ENCODE measurements around the gene CFAP97D2.
"Not testable (repeated sequence)": the region's sequence is repeated elsewhere in the genome, so short reads cannot be mapped to it uniquely, and the experiment has no call there.

CFAP97D2 gene

DNA sequence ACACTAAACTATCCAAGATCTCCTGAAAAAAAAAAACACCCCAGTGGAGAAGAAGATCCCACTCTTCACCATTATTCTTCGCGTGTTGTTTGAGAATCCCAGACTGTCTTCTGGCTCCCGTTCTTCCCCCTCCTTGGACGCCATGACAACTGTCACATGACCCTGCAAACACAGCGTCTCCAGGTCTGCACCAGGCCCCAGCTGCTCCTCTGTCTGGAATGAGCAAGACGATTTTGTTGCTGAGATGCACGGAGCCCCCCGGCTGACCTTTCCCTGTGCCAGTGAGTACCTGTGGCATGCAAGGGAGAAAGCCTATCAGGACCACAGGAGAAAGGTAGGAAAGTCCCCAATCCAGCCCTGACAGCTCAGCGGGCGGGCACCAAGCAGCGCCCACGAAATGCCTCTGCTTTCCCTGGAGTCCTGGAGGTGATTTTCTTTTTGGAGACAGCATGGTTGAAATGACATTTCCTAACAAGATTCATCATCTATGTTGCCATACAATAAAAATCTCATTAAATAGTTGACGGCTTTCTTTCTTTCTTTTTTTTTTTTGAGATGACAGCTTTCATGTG lies at the start of gene CFAP97D2:
Gene CFAP97D2 (plus strand): TSS at position 171 of the 572 bp plus-strand sequence. CDS start 74 bp downstream, at position 245.
- no peak for DNase-seq

DNA sequence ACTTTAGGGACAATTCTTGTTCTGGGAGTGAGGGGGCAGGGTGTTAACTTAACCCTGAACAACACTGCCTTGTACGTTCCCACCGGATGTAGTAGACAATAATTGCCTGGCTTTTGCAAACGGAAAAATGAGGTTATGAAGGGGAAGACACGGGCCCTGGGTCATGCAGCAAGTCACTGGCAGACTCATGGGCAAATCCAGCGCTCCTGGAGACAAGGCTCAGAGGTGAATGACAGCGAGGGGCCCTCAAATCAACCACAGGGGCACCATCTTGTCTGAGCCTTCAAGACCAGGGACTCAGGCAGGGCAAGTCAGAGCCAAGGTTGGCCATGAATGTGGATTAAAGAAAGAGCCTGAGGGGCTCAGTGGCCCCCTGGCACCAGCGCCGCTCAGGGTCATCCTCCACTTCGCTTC lies 49.4 kb upstream of the CFAP97D2 start:
- DNase-seq = no peak

DNA sequence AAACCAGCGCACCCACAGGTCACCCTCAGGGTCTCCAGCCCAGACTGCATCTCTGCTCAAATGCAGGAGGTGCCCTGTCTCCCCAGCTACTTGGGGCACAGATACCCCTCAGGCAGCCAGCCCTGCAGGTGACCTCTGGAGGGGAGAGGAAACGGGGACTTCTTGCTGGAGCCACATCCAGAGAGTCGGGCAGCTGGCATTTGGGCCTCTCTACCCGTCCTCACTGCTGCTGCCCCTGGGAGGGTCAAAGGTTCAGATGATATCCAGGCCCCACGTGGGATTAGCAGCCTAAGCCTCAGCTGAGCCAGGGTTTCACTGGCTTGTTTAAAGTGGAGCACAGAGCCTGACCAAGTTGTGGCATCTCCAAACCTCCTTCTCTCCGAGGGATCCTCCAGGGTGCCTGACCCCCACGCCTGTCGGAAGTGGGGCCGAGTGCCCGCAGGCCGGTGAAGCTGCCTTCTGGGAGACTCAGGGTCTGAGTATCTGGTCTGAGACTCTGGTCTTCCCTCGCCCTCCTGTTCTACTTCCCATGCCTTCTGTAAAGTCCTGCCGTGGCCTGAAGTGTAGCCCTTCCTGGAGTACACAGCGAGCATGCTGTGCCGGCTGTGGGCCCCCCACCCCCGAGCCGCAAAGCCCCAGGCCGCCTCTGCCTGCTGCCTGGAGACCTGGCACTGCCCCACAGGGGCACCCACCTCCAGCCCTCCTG lies 48.8 kb upstream of the CFAP97D2 start:
- no peak for DNase-seq

DNA sequence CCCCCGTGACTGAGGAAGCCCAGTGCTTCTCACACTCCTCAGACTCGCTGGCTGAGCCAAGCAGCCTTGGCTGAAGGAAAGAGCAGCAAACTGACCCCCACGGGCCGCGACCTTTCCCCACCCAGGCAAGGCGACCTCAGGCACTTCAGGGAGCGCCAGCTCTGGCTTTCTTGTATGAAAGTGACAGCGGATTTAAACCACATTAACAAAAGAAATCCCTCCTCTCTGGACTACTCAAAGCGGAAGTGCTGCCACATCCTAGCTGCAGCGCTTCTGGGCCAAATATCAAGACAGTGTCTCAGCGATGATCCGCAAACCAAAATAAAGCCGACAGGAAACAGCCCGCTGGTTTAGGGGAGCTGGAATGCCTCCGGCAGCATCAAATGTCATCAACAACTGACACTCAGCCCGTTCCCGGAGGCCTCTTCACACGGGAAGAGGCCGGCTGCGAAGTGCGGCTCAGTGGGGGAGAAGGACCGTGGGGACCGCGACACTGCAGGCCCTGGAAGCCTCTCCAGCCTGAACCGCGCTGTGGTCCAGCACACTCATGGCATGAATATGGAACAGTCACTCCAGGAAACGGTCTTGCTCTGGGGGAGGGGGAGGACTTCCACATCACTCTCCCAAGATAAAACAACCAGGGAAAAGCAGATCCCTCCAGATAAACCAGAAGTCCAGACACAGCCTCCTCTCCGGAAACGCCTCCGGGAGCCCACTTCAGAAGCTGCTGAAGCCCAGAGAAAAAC lies 48.0 kb upstream of the CFAP97D2 start:
- DNase-seq = peak; percentile 80

DNA sequence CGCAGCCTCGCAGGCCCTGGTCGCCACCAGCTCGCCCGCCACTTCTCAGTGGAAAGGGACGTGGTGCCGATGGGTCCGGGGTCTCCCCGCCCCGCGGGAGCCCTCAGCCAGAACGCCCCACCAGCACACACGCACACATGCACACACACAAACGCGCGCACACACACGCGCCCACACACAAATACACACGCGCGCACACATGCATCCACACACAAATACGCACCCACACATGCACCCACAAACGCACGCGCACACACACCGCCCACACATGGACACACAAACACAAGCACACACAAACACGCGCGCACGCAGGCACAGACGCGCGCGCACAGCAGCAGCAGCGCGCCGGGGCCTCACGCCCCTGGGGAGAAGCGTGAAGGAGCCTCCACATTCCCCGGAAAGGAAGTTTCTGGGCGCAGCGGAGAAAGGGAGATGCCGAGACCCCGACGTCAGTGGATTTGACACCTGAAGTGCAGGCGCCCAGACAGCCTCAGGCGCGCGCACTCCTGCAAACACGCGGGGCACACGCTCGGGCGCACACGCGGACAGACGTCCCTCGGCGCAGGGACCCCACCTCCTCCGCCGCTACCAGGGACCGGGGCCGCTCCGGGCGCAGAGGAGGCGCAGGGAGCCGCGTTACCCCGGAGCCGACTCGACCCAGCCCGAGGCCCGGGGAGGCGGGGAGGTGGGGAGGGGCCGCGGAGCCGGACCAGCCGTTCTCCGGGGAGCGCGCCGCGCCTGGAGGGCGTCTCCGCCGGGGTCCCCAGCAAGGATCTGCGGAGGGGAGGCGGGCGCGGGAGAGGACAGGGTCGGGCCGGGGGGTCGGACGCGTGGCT lies 47.3 kb upstream of the CFAP97D2 start:
- DNase-seq = peak; percentile 55

DNA sequence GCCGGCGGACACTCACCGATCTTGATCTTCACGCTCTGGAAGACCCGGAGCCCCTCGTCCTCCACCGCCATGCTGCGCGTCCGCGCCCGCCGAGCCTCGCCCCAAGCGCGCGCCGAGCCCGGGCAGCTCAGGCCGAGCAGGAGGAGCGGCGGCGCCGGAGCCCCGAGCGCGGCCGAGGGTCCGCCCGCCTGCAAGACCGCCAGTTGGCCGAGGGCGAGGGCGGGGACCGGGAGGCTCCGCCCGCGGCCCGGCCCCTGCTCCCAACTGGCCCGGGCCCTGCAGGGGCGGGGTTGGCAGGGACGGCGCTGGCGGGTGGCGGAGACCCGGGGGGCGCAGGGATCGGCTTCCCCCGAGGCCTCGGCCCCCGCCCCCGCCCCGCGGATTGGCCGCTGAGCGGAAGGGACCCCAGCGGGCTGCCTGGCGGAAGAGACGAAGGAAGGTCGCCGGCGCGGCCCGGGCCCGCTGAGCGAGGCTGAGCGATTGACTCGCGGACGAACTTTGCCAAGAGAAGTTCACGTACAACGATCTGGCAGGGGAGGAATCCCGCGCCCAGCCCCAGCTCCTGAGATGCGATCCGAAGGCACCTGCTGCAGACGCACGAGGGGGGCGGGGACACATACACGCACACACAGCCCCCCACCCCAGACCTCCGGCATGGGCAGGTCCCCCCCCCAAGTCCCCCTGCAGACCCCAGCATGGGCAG lies 46.5 kb upstream of the CFAP97D2 start, which contains the start of gene RASA3:
Gene RASA3 (minus strand): TSS at position 205 of the 703 bp plus-strand sequence. CDS start 134 bp downstream, at position 71.
- DNase-seq = peak; percentile 77

DNA sequence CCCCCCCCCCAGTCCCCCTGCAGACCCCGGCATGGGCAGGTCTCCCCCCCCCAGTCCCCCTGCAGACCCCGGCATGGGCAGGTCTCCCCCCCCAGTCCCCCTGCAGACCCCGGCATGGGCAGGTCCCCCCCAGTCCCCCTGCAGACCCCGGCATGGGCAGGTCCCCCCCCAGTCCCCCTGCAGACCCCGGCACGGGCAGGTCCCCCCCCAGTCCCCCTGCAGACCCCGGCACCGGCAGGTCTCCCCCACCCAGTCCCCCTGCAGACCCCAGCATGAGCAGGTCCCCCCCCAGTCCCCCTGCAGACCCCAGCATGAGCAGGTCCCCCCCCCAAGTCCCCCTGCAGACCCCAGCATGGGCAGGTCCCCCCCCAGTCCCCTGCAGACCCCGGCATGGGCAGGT lies 45.9 kb upstream of the CFAP97D2 start:
- DNase-seq = not testable (repeated sequence)

DNA sequence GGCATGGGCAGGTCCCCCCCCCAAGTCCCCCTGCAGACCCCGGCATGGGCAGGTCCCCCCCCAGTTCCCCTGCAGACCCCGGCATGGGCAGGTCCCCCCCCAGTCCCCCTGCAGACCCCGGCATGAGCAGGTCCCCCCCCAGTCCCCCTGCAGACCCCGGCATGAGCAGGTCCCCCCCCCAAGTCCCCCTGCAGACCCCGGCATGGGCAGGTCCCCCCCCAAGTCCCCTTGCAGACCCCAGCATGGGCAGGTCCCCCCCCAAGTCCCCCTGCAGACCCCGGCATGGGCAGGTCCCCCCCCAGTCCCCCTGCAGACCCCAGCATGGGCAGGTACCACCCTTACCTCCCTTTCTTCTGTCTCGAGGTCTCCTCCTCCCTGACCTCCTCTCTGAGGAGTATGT lies 45.5 kb upstream of the CFAP97D2 start:
- not testable (repeated sequence) for DNase-seq

DNA sequence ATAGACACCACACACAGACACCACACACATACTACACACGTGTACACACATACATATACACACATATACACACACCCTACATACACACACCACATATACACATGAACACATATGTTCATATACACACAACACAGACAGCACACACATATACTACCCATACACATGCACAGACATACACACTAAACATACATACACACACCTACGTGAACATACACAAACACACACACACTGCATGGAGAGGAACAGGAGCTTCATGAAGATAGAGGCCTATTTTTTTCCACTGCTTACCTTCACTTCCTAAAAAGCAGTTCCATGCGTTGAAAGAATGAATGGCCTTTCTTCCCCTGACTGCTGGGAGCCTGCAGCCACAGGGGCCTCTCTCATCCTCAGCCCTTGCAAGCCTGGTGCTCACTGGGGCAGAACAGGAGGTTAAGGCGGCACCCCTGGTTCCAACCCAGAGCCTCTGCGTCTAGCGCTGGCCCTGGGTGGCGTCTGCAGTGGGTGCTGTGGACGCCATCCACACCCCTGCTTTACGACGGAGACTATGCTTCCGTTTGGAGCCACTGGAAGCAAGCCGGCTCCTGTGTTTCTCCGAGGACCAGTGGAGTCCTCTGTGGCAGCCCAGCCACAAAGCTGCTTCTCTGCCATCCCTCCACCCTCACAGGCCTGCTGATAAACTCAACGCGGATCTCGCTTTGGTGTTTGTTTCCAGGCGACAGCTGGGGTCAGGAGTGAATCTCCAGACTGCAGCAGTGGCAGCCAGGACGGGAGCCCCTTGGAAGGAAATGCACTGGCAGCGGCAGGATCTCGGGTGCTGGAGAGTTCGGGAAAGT lies 44.7 kb upstream of the CFAP97D2 start:
- DNase-seq = peak; percentile 59

DNA sequence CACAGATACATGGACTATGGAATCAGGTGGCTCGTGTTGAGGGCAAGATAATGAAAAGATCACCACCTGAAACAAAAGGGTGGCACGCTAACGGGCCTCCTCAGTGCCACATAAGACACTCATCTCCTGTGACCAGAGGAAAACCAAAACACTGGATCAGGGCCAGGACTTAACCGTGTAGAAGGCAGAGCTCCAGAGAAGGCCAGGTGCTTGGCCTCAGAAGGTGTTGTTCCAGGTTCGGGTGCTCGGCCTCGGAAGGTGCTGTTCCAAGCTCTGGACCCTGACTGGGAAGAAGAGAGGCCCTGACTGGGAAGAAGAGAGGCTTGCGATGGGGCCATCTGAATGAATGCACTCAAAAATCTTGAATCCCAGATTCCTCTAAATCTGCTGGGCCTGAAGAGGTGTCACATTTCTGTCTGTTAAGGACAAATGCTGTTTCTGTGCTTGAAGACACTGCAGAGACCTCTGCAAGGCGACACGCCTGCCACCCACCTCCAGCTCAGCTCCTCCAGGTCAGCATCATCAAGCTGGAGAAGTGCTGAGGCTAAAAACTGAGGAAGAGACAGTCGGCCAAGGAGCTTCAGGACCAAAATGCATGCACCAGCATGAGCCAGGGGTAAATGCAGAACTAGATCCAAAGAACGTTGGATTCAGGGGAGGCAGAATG lies 44.0 kb upstream of the CFAP97D2 start:
- DNase-seq = no peak

DNA sequence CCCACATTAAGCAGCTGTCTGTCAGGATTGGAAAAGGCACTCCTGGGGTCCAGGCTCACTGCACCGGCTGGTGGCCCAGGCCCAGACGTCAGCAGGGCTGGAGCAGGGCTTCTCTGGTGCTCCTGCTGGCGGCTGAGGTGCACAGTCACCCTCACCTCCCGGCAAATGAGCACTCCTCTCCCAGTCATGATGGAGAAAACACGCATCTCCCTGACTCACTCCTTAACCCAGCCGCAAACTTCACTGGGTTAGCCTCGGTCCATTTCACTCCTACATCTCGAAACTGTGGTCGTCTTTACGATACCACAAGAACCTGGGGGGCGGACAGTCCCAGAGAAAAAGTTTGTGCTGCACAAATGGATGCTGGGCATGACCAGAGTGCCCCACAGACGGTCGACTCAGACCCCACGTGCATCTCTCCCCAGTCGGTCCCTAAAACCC lies 43.3 kb upstream of the CFAP97D2 start:
- DNase-seq = no peak

DNA sequence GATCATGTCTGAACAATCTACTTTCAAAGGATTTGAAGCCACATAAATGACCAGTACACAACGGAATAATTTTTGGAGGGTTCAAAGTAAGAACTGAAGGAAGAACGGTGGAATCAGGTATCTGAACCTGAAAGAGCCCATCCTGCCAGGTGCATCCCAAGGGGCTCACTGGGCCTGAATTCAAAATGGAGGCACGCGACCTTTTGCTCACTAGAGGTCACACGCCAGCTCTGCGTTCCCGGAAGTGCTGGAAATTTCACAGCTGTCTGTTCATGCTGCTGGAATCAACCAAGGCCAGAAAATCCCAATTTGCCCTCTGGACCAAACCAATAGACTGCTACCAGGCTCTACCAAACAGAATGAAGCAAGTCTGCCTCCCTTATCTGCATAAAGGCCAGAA lies 42.5 kb upstream of the CFAP97D2 start:
- DNase-seq = no peak

DNA sequence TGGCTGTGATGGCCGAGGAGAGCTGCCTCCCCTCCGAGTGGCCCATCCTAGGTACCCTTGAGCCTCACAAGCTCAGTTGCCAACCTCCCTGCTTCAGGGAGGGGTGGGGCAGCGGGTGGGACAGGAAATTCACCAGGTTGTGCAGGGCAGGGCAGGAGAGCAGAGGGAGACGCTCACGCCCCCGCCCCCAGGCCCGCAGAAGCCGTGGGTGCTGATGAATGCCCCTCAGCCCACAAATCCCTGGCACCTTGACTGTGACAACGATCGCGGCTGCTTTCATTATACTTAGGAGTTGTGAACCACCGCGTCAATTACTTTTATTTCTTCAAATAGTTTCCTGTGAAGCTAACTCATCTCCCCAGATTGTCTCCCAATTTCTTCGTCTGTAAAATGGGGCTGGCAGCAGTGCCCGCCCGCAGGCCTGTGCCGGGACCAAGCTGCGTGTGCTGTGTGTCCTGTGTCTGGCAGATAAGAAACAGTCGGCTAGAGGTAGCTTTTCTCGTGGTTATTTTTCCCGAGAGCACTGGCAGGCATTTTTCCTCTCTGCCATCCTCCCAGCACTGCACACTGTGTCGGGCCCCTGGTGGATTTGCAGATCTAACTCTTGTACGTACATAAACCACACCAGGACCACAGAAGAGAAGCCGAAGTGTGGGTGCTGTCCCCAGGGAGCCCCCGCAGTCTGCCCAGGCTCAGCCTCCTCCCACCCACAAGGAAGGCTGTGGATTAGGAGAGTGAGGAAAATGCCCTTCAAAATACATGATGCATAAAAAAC lies 38.7 kb upstream of the CFAP97D2 start:
- DNase-seq = peak; percentile 68

DNA sequence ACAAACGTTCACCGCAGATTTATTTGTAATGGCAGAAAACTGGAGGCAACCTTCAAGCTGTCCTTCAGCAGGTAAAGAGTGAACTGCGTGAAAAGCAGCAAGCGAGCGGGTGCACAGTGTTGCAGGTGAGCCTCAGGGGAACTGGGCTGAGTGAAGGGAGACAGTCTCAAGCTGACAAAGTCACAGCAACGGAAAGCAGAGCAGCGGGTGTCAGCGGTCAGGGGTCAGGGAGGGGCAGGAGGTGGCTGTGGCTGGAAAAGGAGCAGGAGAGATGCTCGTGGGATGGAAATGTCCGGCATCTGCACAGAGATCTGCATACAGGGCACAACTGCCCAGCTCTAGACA lies 38.2 kb upstream of the CFAP97D2 start:
- peak; percentile 71 for DNase-seq

DNA sequence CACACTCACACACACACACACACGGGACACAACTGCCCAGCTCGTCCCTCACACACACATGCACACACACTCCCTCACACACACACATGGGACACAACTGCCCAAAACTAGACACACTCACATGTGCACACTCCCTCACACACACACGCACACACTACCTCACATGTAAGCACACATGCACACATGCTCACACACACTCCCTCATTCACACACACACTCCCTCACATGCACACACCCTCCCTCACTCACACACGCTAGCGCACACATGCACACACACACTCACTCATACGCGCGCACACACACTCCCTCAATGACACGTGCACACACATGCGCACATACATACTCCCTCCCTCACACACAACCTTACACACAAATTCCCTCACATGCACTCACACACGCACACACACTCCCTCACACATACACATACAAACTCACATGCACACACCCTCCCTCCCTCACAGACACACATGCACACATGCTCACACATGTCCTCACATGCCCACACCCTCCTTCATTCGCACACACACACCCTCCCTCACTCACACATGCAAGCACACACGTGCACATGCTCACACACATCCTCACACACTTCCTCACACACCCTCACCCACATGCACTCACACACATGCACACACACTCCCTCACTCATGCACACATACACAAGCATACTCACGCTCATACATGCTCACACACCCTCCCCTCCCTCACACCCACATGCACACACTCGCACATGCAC lies 37.6 kb upstream of the CFAP97D2 start:
- DNase-seq = no peak

DNA sequence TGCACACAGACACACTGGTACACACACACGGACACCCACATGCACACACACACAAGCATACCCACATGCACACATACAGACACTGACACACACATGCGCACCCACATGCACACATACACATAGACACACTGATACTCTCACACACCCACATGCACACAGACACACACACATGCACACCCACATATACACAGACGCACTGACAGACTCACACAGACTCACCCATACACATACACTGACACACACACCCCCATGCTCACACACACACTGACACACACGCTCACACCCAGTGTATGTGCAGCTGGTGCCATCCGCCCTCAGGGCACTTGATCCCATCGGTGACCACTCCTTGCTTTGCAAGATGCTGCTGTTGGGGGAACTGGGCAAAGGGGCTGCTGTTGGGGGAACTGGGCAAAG lies 36.9 kb upstream of the CFAP97D2 start:
- no peak for DNase-seq

DNA sequence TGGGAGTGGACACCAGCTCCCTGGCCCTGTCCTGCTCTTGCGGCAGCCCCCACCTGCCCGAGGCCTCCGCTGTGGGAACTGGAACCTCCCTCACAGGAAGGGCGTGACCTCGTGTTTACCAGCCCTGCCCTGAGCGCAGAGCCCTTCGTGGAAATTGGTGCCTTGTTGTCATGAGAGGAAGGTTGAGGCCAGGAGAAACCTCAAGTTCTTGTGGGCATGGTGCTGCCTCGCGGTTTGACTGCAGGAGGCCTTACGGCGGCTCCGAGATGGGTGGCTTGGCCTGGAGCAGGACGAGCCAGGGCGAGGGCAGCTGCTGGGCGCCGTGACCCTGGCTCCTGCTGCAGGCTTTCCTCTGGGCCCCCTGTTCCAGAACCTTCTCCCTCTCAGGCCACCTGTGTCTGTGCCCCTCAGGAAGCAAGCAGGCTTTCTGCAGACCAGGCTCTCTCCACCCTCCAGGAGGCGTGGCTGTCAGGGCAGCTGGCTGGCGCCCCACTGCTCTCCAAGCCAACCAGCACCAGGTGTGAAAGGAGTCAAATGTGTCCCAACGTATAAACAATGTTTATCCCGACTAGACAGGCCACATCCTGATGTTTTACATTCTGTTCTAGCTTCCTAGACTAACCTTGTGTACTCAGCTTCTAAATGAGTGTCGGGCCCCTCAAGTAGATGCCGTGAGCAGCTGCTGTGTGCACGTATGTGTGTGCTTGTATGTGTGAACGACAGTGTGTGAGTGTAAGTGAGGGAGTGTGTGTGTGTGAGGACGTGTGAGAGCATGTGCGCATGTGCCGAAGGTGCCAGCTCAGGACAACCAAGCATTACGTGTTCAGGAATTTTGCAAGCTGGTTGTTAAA lies 36.2 kb upstream of the CFAP97D2 start:
- peak; percentile 84 for DNase-seq

Measured in CD4-positive, alpha-beta T cell treated with Interleukin-17A for 4 hours (primary cell).